Activated T-helper 1 cell treated with anti-CD3 and anti-CD28 coated beads, Interleukin-2, amount 50 U/mL, for 16 hours (primary cell): ENCODE results near the gene KCNA2.
A peak's percentile ranks its signal among the peaks of the same experiment; 100 is the strongest.

Experiments
- DNase-seq, 2 donors: peaks; one replicate each; pipeline ENCODE4 v3.0.0-alpha.2; 2020; ENCODE audit warnings: low read depth in 1 of 2, low spot score in 1 of 2

The KCNA2 gene

GRCh38 chr1:110630839-110631663 is 24.9 kb upstream of the KCNA2 start:
- DNase-seq = peak; percentile 74 to 76

GRCh38 chr1:110628323-110629105 is 22.4 kb upstream of the KCNA2 start:
- no peak for DNase-seq

GRCh38 chr1:110627764-110628163 is 21.6 kb upstream of the KCNA2 start:
- DNase-seq = no peak

- no peak for DNase-seq
Observed at GRCh38 chr1:110626889-110627288, 20.7 kb upstream of the KCNA2 start.

- DNase-seq = no peak
Observed at GRCh38 chr1:110620686-110621085, 14.5 kb upstream of the KCNA2 start.

GRCh38 chr1:110620250-110620615 is 14.1 kb upstream of the KCNA2 start:
- no peak for DNase-seq

- peak; percentile 82 to 83 for DNase-seq
Observed at GRCh38 chr1:110619412-110620249, 13.5 kb upstream of the KCNA2 start.

- DNase-seq = no peak
Observed at GRCh38 chr1:110618668-110619067, 12.5 kb upstream of the KCNA2 start.

GRCh38 chr1:110617589-110617988 is 11.4 kb upstream of the KCNA2 start:
- DNase-seq = no peak

GRCh38 chr1:110617116-110617515 is 11.0 kb upstream of the KCNA2 start:
- DNase-seq = no peak

GRCh38 chr1:110616587-110616986 is 10.4 kb upstream of the KCNA2 start:
- no peak for DNase-seq

GRCh38 chr1:110615548-110616130 is 9.5 kb upstream of the KCNA2 start:
- no peak for DNase-seq

GRCh38 chr1:110612060-110612745 is 6.0 kb upstream of the KCNA2 start:
- no peak for DNase-seq

GRCh38 chr1:110610696-110611286 is 4.6 kb upstream of the KCNA2 start:
- DNase-seq = no peak

GRCh38 chr1:110610084-110610483 is 3.9 kb upstream of the KCNA2 start:
- no peak for DNase-seq

GRCh38 chr1:110608247-110608646 is 2.1 kb upstream of the KCNA2 start:
- DNase-seq = no peak

- no peak for DNase-seq
Observed at GRCh38 chr1:110607536-110608230, 1.5 kb upstream of the KCNA2 start.

- no peak for DNase-seq
Observed at GRCh38 chr1:110606657-110607535, 738 bp upstream of the KCNA2 start.

- DNase-seq = no peak
Observed at GRCh38 chr1:110605446-110605845, 712 bp downstream of the KCNA2 start.
